Endothelial cell of umbilical vein (primary cell): ENCODE data around the gene WASF2. TPM values are rescaled to one million over a fixed set of nuclear protein-coding genes. Genes with fewer than 3 reads are reported as not detected.

Experiments used
- BruUV-seq: library from RNA; stranded (reverse); fragments of 400-500 nt; replicated peaks from 2 replicates; lab custom pipeline; 2021; lab: Mats Ljungman, UMichigan
- CTCF ChIA-PET: fragments of 300-600, 350-600 bp; sonication (Branson Sonifier 250); formaldehyde crosslinking; loops from one replicate; lab custom pipeline; 2021; ENCODE audit warnings: antibody characterized with exemption, inconsistent platforms; lab: Charles Lee
- POLR2A ChIA-PET: fragments of 300-600, 350-600 bp; sonication (Branson Sonifier 250); formaldehyde crosslinking; loops from one replicate; lab custom pipeline; 2021; ENCODE audit warnings: antibody characterized with exemption, inconsistent platforms; lab: Charles Lee
- DNase-seq: peaks from one replicate; pipeline ENCODE4 v3.0.0-alpha.2; 2011; ENCODE audit warnings: low read depth, low spot score
- FAIRE-seq: peaks from 2 replicates; lab custom pipeline; 2011; peaks lifted over from hg19 to GRCh38; lab: Jason Lieb, UNC
- H2AFZ ChIP-seq: 2 replicates; pipeline ENCODE4 v1.6.0; 2012; ENCODE audit warnings: low read depth, low read length, control low read depth, inconsistent platforms
- H3K27ac ChIP-seq: 2 replicates; pipeline ENCODE4 v1.5.1; 2011; ENCODE audit warnings: low read depth, mild to moderate bottlenecking, control low read depth, low read length, moderate library complexity; ENCODE audit not compliant: insufficient read depth
- H3K27me3 ChIP-seq, 2 experiments: 2 replicates each; pipeline versions ENCODE4 v1.6.0 to v1.6.1; 2011; ENCODE audit warnings: low read length in 2 of 2, mixed read lengths in 1 of 2; ENCODE audit not compliant: control insufficient read depth in 2 of 2, insufficient read depth in 2 of 2
- H3K36me3 ChIP-seq, 2 experiments: 2 replicates in 1 of 2; 3 replicates in 1 of 2; pipeline ENCODE4 v1.5.1; 2011; ENCODE audit warnings: low read length in 2 of 2, mild to moderate bottlenecking in 1 of 2, moderate library complexity in 1 of 2; ENCODE audit not compliant: control insufficient read depth in 2 of 2, insufficient read depth in 2 of 2; ENCODE audit errors: extremely low read depth in 1 of 2
- H3K4me1 ChIP-seq: 3 replicates; pipeline ENCODE4 v1.5.1; 2011; ENCODE audit warnings: mild to moderate bottlenecking, low read length; ENCODE audit not compliant: control insufficient read depth, insufficient read depth; ENCODE audit errors: extremely low read depth
- H3K4me2 ChIP-seq: 2 replicates; pipeline ENCODE4 v1.6.1; 2011; ENCODE audit warnings: low read length, control low read depth, mixed read lengths; ENCODE audit not compliant: insufficient read depth
- H3K4me3 ChIP-seq, 3 experiments: fragments of 200-600 bp in 1 of 3; sonication (generic), shearing (Covaris generic) in 1 of 3; replicated peaks in 1 of 3; 2 replicates each; pipeline ENCODE4 v1.5.1; 2011 to 2016; ENCODE audit warnings: control low read depth in 3 of 3, low read length in 3 of 3, mild to moderate bottlenecking in 2 of 3, inconsistent platforms in 1 of 3, low read depth in 1 of 3, moderate library complexity in 1 of 3; ENCODE audit not compliant: insufficient read depth in 1 of 3
- H3K79me2 ChIP-seq: 2 replicates; pipeline ENCODE4 v1.6.0; 2012; ENCODE audit warnings: low read length, inconsistent platforms; ENCODE audit not compliant: control insufficient read depth, insufficient read depth
- H3K9ac ChIP-seq: replicated peaks from 2 replicates; pipeline ENCODE3; 2011; ENCODE audit warnings: low read length, control low read depth; ENCODE audit not compliant: insufficient read depth; ENCODE audit errors: extremely low read depth
- H3K9me1 ChIP-seq: replicated peaks from 3 replicates; pipeline ENCODE4 v1.6.0; 2011; ENCODE audit warnings: mild to moderate bottlenecking, low read length; ENCODE audit not compliant: control insufficient read depth, insufficient read depth; ENCODE audit errors: extremely low read depth
- H3K9me3 ChIP-seq: replicated peaks from 2 replicates; pipeline ENCODE4 v1.5.1; 2012; ENCODE audit warnings: low read length, inconsistent platforms; ENCODE audit not compliant: control insufficient read depth, insufficient read depth
- H4K20me1 ChIP-seq: replicated peaks from 2 replicates; pipeline ENCODE3; 2011; ENCODE audit warnings: mild to moderate bottlenecking, low read length; ENCODE audit not compliant: control insufficient read depth, insufficient read depth; ENCODE audit errors: extremely low read depth
- FOS ChIP-seq: IDR thresholded peaks from 2 replicates; pipeline ENCODE4 v1.6.1; 2011; ENCODE audit warnings: mild to moderate bottlenecking, low read length, moderate library complexity, borderline replicate concordance; ENCODE audit not compliant: insufficient read depth
- JUN ChIP-seq: IDR thresholded peaks from 2 replicates; pipeline ENCODE4 v1.6.1; 2011; ENCODE audit warnings: borderline replicate concordance, low read depth; ENCODE audit not compliant: insufficient read length, insufficient read depth
- MAX ChIP-seq: IDR thresholded peaks from 2 replicates; pipeline ENCODE4 v1.6.1; 2011; ENCODE audit not compliant: insufficient read depth, insufficient read length
- MYC ChIP-seq: IDR thresholded peaks from one replicate; pipeline ENCODE4 v1.6.1; 2011; ENCODE audit warnings: mild to moderate bottlenecking, low read depth, low read length
- POLR2A ChIP-seq: IDR thresholded peaks from 2 replicates; pipeline ENCODE4 v1.6.1; 2012; ENCODE audit warnings: low read depth, mild to moderate bottlenecking, control low read depth, low read length
- POLR2AphosphoS5 ChIP-seq: IDR thresholded peaks from 2 replicates; pipeline ENCODE4 v1.6.1; 2012; ENCODE audit warnings: low read depth, mild to moderate bottlenecking, control low read depth, low read length, moderate library complexity; ENCODE audit not compliant: insufficient read depth
- dilution Hi-C: fragments of 300-500 bp; cut with MboI; formaldehyde crosslinking; loops from one replicate; pipeline ENCODE4 v1.15.0; 2019; ENCODE audit warnings: low sequenced_read_pairs; ENCODE audit not compliant: extremely low pct_ligation_motif_present
- intact Hi-C: fragments of 100-400 bp; cut with micrococcal nuclease; formaldehyde crosslinking; loops from one replicate; pipeline ENCODE4 v1.10.0; 2022
- polyA plus RNA-seq, 4 experiments: library from polyadenylated mRNA; depleted of rRNA in 3 of 4; stranded (reverse) in 3 of 4; unstranded in 1 of 4; fragments of >200 nt; gene quantifications; 2 replicates each; pipeline versions ENCODE4 v1.2.1 to v1.2.3, GENCODE V29; 2011 to 2012; ENCODE audit warnings: missing spikeins in 1 of 4
- total RNA-seq: library from RNA; stranded (reverse); gene quantifications from 2 replicates; pipeline ENCODE4 v1.2.3, GENCODE V29; 2021

WASF2 gene
- total and polyA plus RNA-seq, 2 donors (not counting 3 experiments of a cell fraction or from before 2014, with no cell fraction given), result 76.9 to 172 TPM

DNA sequence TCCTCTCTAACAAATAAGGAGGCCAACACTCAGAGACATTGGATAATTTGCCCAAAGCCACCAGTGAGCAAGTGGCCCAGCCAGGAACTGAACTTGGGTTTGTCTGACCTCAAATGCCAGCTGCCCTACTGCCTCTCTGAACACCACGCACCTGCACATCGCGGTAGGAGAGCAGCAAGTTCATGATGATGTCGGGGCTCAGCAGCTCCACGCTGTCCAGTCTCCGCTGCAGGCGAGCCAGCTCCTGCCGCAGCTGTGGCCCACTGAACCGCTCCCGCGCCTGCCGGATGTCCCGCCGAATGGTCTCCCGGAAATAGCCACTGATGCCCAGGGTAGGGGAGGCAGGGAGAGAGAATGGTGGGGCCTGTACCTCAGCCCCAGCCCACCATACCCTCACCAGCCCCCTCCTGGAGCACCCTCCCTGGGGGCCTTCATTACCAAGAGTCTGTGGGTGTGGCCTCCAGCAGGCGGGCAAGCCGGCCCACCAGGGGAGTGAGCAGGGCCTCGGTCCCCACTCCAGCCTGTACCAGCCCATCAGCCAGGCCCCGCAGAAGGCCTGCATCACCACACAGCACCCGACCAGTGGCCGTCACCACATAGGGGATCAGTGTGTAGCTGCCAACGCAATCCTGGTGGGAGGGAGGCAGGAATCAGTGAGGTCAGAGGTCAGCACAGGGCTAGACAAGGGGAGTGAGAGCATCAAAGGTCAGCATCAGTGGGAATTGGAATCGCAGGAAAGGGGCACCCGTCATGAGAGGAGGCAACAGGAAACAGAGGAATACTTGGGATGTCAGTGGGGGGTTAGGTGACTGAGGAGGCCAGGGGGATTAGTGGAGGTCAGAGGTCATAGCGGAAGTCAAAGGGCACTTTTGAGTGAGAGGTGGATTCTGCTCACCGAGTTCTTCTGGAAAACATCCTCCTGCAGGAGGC, 125.9 kb downstream of the WASF2 start:
- no TSS peak for BruUV-seq
- H3K79me2 ChIP-seq, result no peaks in the 10 kb centered on the region
- ChIA-PET CTCF (interaction anchor here (1.0 kb wide), 1 partner anchor 24 kb away, joined by 4 read pairs; no protein-coding TSS in a partner anchor), POLR2A (no interaction called here)
- H3K27ac ChIP-seq, result no peak overlapping the region
- H2AFZ ChIP-seq, result no peak overlapping the region
- no peak overlapping the region for H3K4me3 ChIP-seq
- intact Hi-C loops, result no loop called here
- H3K4me2 ChIP-seq, result no peak overlapping the region
- no peaks in the 10 kb centered on the region for H3K9me1 ChIP-seq
- no peaks in the 10 kb centered on the region for H4K20me1 ChIP-seq
- H3K9me3 ChIP-seq, result no peaks in the 10 kb centered on the region
- H3K36me3 ChIP-seq, result peaks cover 0 to 2% of the 10 kb centered on the region in 2 experiments
- no peak for DNase-seq
- dilution Hi-C loops, result no loop called here
- no peaks in the 10 kb centered on the region for H3K27me3 ChIP-seq
- no peak overlapping the region for H3K9ac ChIP-seq
- FAIRE-seq, result no peak
- no peak for TF ChIP-seq FOS
- TF ChIP-seq MAX, result no peak
- no peak for TF ChIP-seq MYC
- TF ChIP-seq JUN, result no peak
- H3K4me1 ChIP-seq, result peaks cover 15% of the 10 kb centered on the region

DNA sequence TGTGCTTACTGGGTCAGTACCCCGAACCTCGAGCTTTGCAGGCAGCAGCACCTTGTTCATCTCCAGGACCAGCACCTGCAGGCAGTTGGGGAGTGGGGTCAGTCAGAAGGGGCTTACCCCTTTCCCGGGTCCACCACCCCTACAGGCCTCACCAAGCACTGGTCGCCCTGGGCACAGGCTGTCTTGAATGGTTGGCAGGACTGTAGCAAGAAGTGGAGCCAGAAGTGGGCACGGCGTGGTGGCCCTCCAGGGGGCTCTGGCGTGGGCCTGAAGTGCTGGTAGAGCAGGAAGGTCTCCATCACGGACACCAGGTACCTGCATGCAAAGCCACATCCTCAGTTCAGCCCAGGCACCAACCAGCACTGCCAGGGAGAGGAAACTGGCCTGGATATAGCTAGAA, 128.4 kb downstream of the WASF2 start:
- H3K27ac ChIP-seq, result no peak overlapping the region
- H3K9me1 ChIP-seq, result no peaks in the 10 kb centered on the region
- POLR2A ChIA-PET, result interaction anchor here (0.6 kb wide), 1 partner anchor 1150 kb away, joined by 3 read pairs; no protein-coding TSS in a partner anchor
- no peaks in the 10 kb centered on the region for H4K20me1 ChIP-seq
- no peaks in the 10 kb centered on the region for H3K79me2 ChIP-seq
- TF ChIP-seq MYC (no peak), POLR2AphosphoS5 (no peak), MAX (no peak), FOS (no peak), POLR2A (no peak)
- intact Hi-C loops (no loop called here), dilution Hi-C loops (no loop called here)
- H3K4me1 ChIP-seq, result peaks cover 7% of the 10 kb centered on the region
- BruUV-seq, result no TSS peak
- H3K9ac ChIP-seq, result no peak overlapping the region
- no peaks in the 10 kb centered on the region for H3K27me3 ChIP-seq
- DNase-seq (no peak), FAIRE-seq (no peak)
- no peak overlapping the region for H3K4me3 ChIP-seq
- H3K36me3 ChIP-seq, result peaks cover 0 to 2% of the 10 kb centered on the region in 2 experiments
- H2AFZ ChIP-seq, result no peak overlapping the region
- no peak overlapping the region for H3K4me2 ChIP-seq
- no peaks in the 10 kb centered on the region for H3K9me3 ChIP-seq
- CTCF ChIA-PET, result interaction anchor here (0.9 kb wide), 1 partner anchor 34 kb away, joined by 4 read pairs; no protein-coding TSS in a partner anchor
